GM12874 (cell line): ENCODE data around the gene PPP1R9A.

Experiments
- CTCF ChIP-seq: IDR thresholded peaks from 2 replicates; pipeline ENCODE4 v1.5.1; 2011; ENCODE audit warnings: low read depth, mild to moderate bottlenecking, control low read depth, low read length, moderate library complexity; ENCODE audit not compliant: insufficient read depth

The PPP1R9A gene

GRCh38 chr7:95089414-95090315 is 182.3 kb downstream of the PPP1R9A start:
- TF ChIP-seq CTCF = no peak

GRCh38 chr7:95092324-95092723 is 184.9 kb downstream of the PPP1R9A start:
- no peak for TF ChIP-seq CTCF

GRCh38 chr7:95095259-95095965 is 188.0 kb downstream of the PPP1R9A start:
- TF ChIP-seq CTCF = no peak

GRCh38 chr7:95095966-95096540 is 188.7 kb downstream of the PPP1R9A start:
- no peak for TF ChIP-seq CTCF

GRCh38 chr7:95097291-95097690 is 189.9 kb downstream of the PPP1R9A start:
- TF ChIP-seq CTCF = no peak

GRCh38 chr7:95097851-95098250 is 190.5 kb downstream of the PPP1R9A start:
- no peak for TF ChIP-seq CTCF

- no peak for TF ChIP-seq CTCF
These were observed 191.7 kb downstream of the PPP1R9A start for GRCh38 chr7:95099106-95099505.
